Peyer's patch (tissue), 4 donors: ENCODE data around the gene OR2L13.

Experiments
- CTCF ChIP-seq, 6 experiments: fragments of 450-650 bp in 4 of 6; fragments of 200-600 bp in 2 of 6; sonication (generic) in 1 of 6; IDR thresholded peaks; one replicate each; pipeline ENCODE4 v1.5.1; 2017 to 2019; ENCODE audit warnings: antibody characterized with exemption in 6 of 6, mild to moderate bottlenecking in 3 of 6, moderate library complexity in 1 of 6
- POLR2A ChIP-seq, 2 donors: fragments of 450-650 bp; IDR thresholded peaks; one replicate each; pipeline ENCODE4 v1.5.1; 2017; ENCODE audit warnings: antibody characterized with exemption in 2 of 2, mild to moderate bottlenecking in 2 of 2, moderate library complexity in 2 of 2

GRCh38 chr1:248114890-248115289 is 19.9 kb downstream of the OR2L13 start:
- no peak for TF ChIP-seq CTCF (IDR thresholded peaks at IDR 0.05)
- no peak for TF ChIP-seq POLR2A (IDR thresholded peaks at IDR 0.05)
